GM18861 (cell line): Measurements from ENCODE around the gene ALPL.

Experiments used
- ATAC-seq: cut with Tn5 transposase; IDR thresholded peaks from one replicate; pipeline ENCODE4 v1.9.1; 2021; ENCODE audit not compliant: unreplicated experiment

ALPL gene

GRCh38 chr1:21596174-21596573, 87.0 kb downstream of the ALPL start:
- ATAC-seq: no peak

GRCh38 chr1:21596628-21597027, 87.4 kb downstream of the ALPL start:
- no peak for ATAC-seq

- ATAC-seq: no peak
Measured at GRCh38 chr1:21597753-21598152, 88.5 kb downstream of the ALPL start.

- no peak for ATAC-seq
Measured at GRCh38 chr1:21598417-21598816, 89.2 kb downstream of the ALPL start.

- ATAC-seq: no peak
Measured at GRCh38 chr1:21598904-21599303, 89.7 kb downstream of the ALPL start.

GRCh38 chr1:21599402-21599801, 90.2 kb downstream of the ALPL start:
- ATAC-seq: no peak

GRCh38 chr1:21601278-21602048, 92.2 kb downstream of the ALPL start:
- ATAC-seq: no peak

- ATAC-seq: no peak
Measured at GRCh38 chr1:21603177-21604138, 94.2 kb downstream of the ALPL start.

GRCh38 chr1:21604208-21604957, 95.2 kb downstream of the ALPL start:
- ATAC-seq: no peak

- ATAC-seq: no peak
Measured at GRCh38 chr1:21605012-21605715, 95.9 kb downstream of the ALPL start.

GRCh38 chr1:21605964-21606705, 96.9 kb downstream of the ALPL start:
- ATAC-seq: no peak

- no peak for ATAC-seq
Measured at GRCh38 chr1:21607549-21608529, 98.6 kb downstream of the ALPL start.

- no peak for ATAC-seq
Measured at GRCh38 chr1:21608798-21609197, 99.6 kb downstream of the ALPL start.

- ATAC-seq: no peak
Measured at GRCh38 chr1:21610027-21610426, 100.8 kb downstream of the ALPL start.

GRCh38 chr1:21610989-21611785, 102.0 kb downstream of the ALPL start:
- ATAC-seq: no peak

- no peak for ATAC-seq
Measured at GRCh38 chr1:21612057-21612456, 102.8 kb downstream of the ALPL start.

- ATAC-seq: no peak
Measured at GRCh38 chr1:21613072-21613867, 104.0 kb downstream of the ALPL start.
